MM.1S (cell line): ENCODE results near the gene SWAP70.

ENCODE experiments used
- EZH2 ChIP-seq: fragments of 300-600 bp; sonication (generic); optimal IDR thresholded peaks from 2 replicates; pipeline ENCODE3; 2017; ENCODE audit warnings: low read depth, mild to moderate bottlenecking, antibody characterized with exemption, low read length, mixed read lengths
- TF ChIP-seq, protein P1 (sequence below): fragments of 300-600 bp; sonication (generic); IDR thresholded peaks from 2 replicates; pipeline ENCODE4 v1.5.1; 2016; ENCODE audit warnings: antibody characterized with exemption, low read length, mixed read lengths

DNA sequence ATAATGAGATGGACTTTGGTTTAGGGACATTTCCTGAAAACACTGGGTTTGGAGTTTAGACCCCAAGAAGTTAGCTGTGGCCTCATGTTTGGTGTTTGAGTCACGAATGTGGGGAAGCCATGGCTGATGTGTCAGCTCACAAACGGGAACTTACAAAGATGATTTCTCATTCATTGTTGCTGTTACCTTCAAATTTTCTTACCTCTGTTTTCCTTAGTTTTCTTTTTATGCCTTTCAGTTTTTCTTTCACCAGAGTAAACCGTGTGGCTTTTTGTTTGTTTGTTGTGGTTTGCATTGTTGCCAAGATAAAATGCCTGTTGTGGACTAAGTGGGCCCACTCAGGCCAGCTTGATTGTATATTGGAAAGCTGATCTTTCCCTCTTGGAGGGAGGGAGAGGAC, 89.1 kb downstream of the SWAP70 start:
- TF ChIP-seq, protein P1, sequence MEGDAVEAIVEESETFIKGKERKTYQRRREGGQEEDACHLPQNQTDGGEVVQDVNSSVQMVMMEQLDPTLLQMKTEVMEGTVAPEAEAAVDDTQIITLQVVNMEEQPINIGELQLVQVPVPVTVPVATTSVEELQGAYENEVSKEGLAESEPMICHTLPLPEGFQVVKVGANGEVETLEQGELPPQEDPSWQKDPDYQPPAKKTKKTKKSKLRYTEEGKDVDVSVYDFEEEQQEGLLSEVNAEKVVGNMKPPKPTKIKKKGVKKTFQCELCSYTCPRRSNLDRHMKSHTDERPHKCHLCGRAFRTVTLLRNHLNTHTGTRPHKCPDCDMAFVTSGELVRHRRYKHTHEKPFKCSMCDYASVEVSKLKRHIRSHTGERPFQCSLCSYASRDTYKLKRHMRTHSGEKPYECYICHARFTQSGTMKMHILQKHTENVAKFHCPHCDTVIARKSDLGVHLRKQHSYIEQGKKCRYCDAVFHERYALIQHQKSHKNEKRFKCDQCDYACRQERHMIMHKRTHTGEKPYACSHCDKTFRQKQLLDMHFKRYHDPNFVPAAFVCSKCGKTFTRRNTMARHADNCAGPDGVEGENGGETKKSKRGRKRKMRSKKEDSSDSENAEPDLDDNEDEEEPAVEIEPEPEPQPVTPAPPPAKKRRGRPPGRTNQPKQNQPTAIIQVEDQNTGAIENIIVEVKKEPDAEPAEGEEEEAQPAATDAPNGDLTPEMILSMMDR: no peak
- no peak for TF ChIP-seq EZH2
